Measurements from ENCODE around the gene NOP14. TPM values are rescaled to one million over a fixed set of nuclear protein-coding genes. Genes with fewer than 3 reads are reported as not detected.

The NOP14 gene
- total and polyA plus RNA-seq, 2 of the 8 experiments (the other 6 are each of a cell fraction or from before 2014, with no cell fraction given): 8.6 to 45.3 TPM

GRCh38 chr4:2944091-2944482, 19.1 kb downstream of the NOP14 start:
- no peak overlapping the region for H4K91ac ChIP-seq (replicated peaks; ENCODE audit: insufficient read length, low read length)
- H3K79me2 ChIP-seq (ENCODE audit: control insufficient read depth in 1 of 2, insufficient read depth in 2 of 2, low read length in 2 of 2): no peaks in the 10 kb centered on the region
- H3K4me3 ChIP-seq (ENCODE audit: extremely low read depth in 1 of 4, insufficient read depth in 2 of 4, low read depth in 3 of 4, low read length in 4 of 4): no peak overlapping the region
- POLR2A ChIA-PET (ENCODE audit: partially characterized antibody): interaction anchor here (1.1 to 3.3 kb wide), 6 partner anchors 9 to 179 kb away, joined by 3 to 19 read pairs (median 4); no protein-coding TSS in a partner anchor
- H2BK5ac ChIP-seq (ENCODE audit: low read depth, low read length): no peak overlapping the region
- H3K27ac ChIP-seq (ENCODE audit: low read depth, low read length): no peak overlapping the region
- peaks cover 14 to 27% of the 10 kb centered on the region in 2 experiments for H4K20me1 ChIP-seq (replicated peaks in 1 of 2; ENCODE audit: control insufficient read depth in 1 of 2, insufficient read depth in 2 of 2, low read length in 2 of 2)
- no peak overlapping the region for H3K23ac ChIP-seq (ENCODE audit: insufficient read length)
- H3K56ac ChIP-seq (replicated peaks; ENCODE audit: insufficient read length, low read depth, low read length): no peak overlapping the region
- no peak overlapping the region for H4K8ac ChIP-seq (ENCODE audit: extremely low read depth, insufficient read depth, low read length)
- H3K18ac ChIP-seq (ENCODE audit: extremely low read depth, low read length): no peak overlapping the region
- H3K36me3 ChIP-seq (ENCODE audit: control insufficient read depth in 2 of 4, insufficient read depth in 4 of 4, low read length in 3 of 4): peaks cover 56 to 83% (median 79%) of the 10 kb centered on the region in 4 experiments
- H3K4me2 ChIP-seq (ENCODE audit: insufficient read depth in 1 of 2, low read depth in 2 of 2, low read length in 2 of 2): no peak overlapping the region
- H3K9ac ChIP-seq (replicated peaks in 1 of 4; ENCODE audit: extremely low read depth in 1 of 4, low read depth in 3 of 4, low read length in 3 of 4): no peak overlapping the region
- H3K23me2 ChIP-seq (ENCODE audit: low read depth, low read length): no peaks in the 10 kb centered on the region
- peaks cover 3% of the 10 kb centered on the region; the same call in 1 of the 2 replicates for H3K79me1 ChIP-seq (ENCODE audit: low read depth, low read length)
- no peak overlapping the region for H3K14ac ChIP-seq (ENCODE audit: insufficient read length)
- H2AK5ac ChIP-seq (ENCODE audit: low read depth, low read length): no peak overlapping the region
- no peak for FAIRE-seq
- no peak overlapping the region for H2BK20ac ChIP-seq (ENCODE audit: low read length)
- WGBS, 2 experiments (ENCODE audit: extremely low coverage in 1 of 2, insufficient coverage in 1 of 2, insufficient read length in 1 of 2, insufficient replicate concordance in 2 of 2, low coverage in 1 of 2, low lambda C conversion rate in 2 of 2, missing lambda C conversion rate in 1 of 2): 97% methylated on average over 11 of the region's 11 CpGs; no CpG with 5 or more reads in 1 of the 2 experiments
- DNase-seq (ENCODE audit: low read depth in 1 of 2, low spot score in 2 of 2): no peak
- H2BK12ac ChIP-seq (ENCODE audit: low read depth, low read length): no peak overlapping the region
- H4K5ac ChIP-seq (ENCODE audit: insufficient read length, low read depth, low read length): no peak overlapping the region
- no peaks in the 10 kb centered on the region for H3K4me1 ChIP-seq (replicated peaks in 1 of 4; ENCODE audit: control insufficient read depth in 3 of 4, insufficient read depth in 4 of 4, low read length in 3 of 4)
- H3K27me3 ChIP-seq (replicated peaks in 1 of 4; ENCODE audit: control insufficient read depth in 3 of 4, extremely low read depth in 1 of 4, insufficient read depth in 3 of 4, low read length in 3 of 4): no peaks in the 10 kb centered on the region
- H3K9me3 ChIP-seq (ENCODE audit: insufficient read depth in 2 of 2, low read depth in 1 of 2, low read length in 1 of 2): no peaks in the 10 kb centered on the region; a peak in 1 of 4 replicates
- H2AFZ ChIP-seq (ENCODE audit: low read length): no peak overlapping the region
- H3K4ac ChIP-seq (replicated peaks; ENCODE audit: insufficient read length, low read depth, low read length): no peak overlapping the region
- CTCF ChIA-PET (ENCODE audit: partially characterized antibody): interaction anchor here (0.6 to 2.5 kb wide), 4 partner anchors 10 to 374 kb away, joined by 3 to 18 read pairs (median 5); no protein-coding TSS in a partner anchor
- H2BK15ac ChIP-seq (ENCODE audit: low read length): no peak overlapping the region
- H2BK120ac ChIP-seq (replicated peaks; ENCODE audit: low read depth, low read length): no peak overlapping the region
- TF ChIP-seq KDM5A (IDR thresholded peaks at IDR 0.05; ENCODE audit: low read length): no peak
- no peak for TF ChIP-seq GTF2F1 (IDR thresholded peaks at IDR 0.05; ENCODE audit: borderline replicate concordance, low read depth, low read length)
- TF ChIP-seq RXRA (IDR thresholded peaks at IDR 0.05; ENCODE audit: insufficient read depth, low read depth, low read length): no peak
